H7 (cell line): Measurements from ENCODE around the gene RNASEH2C. TPM values are rescaled to one million over a fixed set of nuclear protein-coding genes. Genes with fewer than 3 reads are reported as not detected.
A peak's percentile ranks its signal among the peaks of the same experiment; 100 is the strongest.
"Not testable (repeated sequence)": the region's sequence is repeated elsewhere in the genome, so short reads cannot be mapped to it uniquely, and the experiment has no call there.

Experiments used
- DNase-seq: peaks from one replicate; pipeline ENCODE4 v3.0.0; 2012
- H3K27me3 ChIP-seq: 2 replicates; pipeline ENCODE4 v1.6.0; 2011; ENCODE audit warnings: mild to moderate bottlenecking, low read length; ENCODE audit not compliant: control insufficient read depth, insufficient read depth
- H3K36me3 ChIP-seq: replicated peaks from 2 replicates; pipeline ENCODE4 v1.5.1; 2011; ENCODE audit warnings: low read length; ENCODE audit not compliant: control insufficient read depth, insufficient read depth
- H3K4me3 ChIP-seq: 2 replicates; pipeline ENCODE4 v1.5.1; 2011; ENCODE audit warnings: low read depth, mild to moderate bottlenecking, control low read depth, low read length, moderate library complexity; ENCODE audit not compliant: insufficient read depth
- total RNA-seq: library from RNA; depleted of rRNA; stranded (reverse); fragments of >200 nt; shearing (Covaris generic); gene quantifications from 2 replicates; pipeline ENCODE4 v1.2.3, GENCODE V29; 2014

The RNASEH2C gene
- total RNA-seq, 1 experiment from 2014 or later, result 23.3 TPM

DNA sequence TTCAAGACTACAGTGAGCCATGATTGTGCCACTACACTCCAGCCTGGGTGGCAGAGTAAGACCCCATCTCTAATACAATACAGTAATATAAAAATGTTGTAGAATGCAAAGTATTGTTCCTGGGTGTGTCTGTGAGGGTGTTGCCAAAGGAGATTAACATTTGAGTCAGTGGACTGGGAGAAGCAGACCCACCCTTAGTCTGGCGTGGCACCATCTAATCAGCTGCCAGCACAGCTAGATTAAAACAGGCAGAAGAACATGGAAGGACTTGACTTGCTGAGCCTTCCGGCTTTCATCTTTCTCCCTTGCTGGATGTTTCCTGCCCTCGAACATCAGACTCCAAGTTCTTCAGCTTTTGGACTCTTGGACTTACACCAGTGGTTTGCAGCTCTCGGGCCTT is 14.5 kb upstream of the RNASEH2C start:
- H3K36me3 ChIP-seq, DNase-seq, H3K4me3 ChIP-seq, H3K27me3 ChIP-seq: not testable (repeated sequence)

- Histone ChIP-seq H3K36me3 (no peaks in the 10 kb centered on the region), H3K4me3 (no peak overlapping the region), H3K27me3 (no peaks in the 10 kb centered on the region; the same call in 1 of the 2 replicates)
- no peak for DNase-seq
Measured at GRCh38 chr11:65730461-65730860, 9.9 kb upstream of the RNASEH2C start.

- Histone ChIP-seq H3K4me3 (no peak overlapping the region), H3K36me3 (no peaks in the 10 kb centered on the region), H3K27me3 (no peaks in the 10 kb centered on the region; the same call in 1 of the 2 replicates)
- DNase-seq, result no peak
Measured at GRCh38 chr11:65727865-65728264, 7.3 kb upstream of the RNASEH2C start.

GRCh38 chr11:65726660-65727059 is 6.1 kb upstream of the RNASEH2C start:
- Histone ChIP-seq H3K27me3 (no peaks in the 10 kb centered on the region; the same call in 1 of the 2 replicates), H3K4me3 (no peak overlapping the region), H3K36me3 (no peaks in the 10 kb centered on the region)
- peak; percentile 68 for DNase-seq

- H3K4me3 ChIP-seq, result no peak overlapping the region
- H3K36me3 ChIP-seq, result peaks cover 17% of the 10 kb centered on the region
- H3K27me3 ChIP-seq, result no peaks in the 10 kb centered on the region; the same call in 1 of the 2 replicates
- DNase-seq, result no peak
Measured at GRCh38 chr11:65722261-65722660, 1.7 kb upstream of the RNASEH2C start.

- H3K4me3 ChIP-seq, result peak overlapping the region; percentile 92
- peaks cover 32% of the 10 kb centered on the region for H3K36me3 ChIP-seq
- no peaks in the 10 kb centered on the region for H3K27me3 ChIP-seq
- DNase-seq, result peak; percentile 85
Measured at GRCh38 chr11:65719871-65720210, 757 bp downstream of the RNASEH2C start.

- H3K36me3 ChIP-seq, result peaks cover 38% of the 10 kb centered on the region
- H3K4me3 ChIP-seq, result no peak overlapping the region
- DNase-seq, result no peak
- H3K27me3 ChIP-seq, result no peaks in the 10 kb centered on the region
Measured at GRCh38 chr11:65718964-65719492, 1.6 kb downstream of the RNASEH2C start.

DNA sequence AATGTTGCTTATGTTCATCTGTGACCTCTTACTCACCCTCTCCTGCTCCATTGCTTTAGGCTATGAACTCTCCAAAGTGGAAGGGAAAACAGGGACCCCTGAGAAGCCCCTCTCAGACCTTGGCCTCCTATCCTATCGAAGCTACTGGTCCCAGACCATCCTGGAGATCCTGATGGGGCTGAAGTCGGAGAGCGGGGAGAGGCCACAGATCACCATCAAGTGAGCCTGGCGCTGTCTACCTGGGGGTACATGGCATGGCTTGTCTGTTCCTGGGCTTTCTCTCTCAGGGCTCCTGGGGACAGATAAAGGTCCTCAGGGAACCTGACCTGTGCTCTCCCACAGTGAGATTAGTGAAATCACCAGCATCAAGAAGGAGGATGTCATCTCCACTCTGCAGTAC is 2.1 kb downstream of the RNASEH2C start:
- Histone ChIP-seq H3K36me3 (peaks cover 38% of the 10 kb centered on the region), H3K4me3 (no peak overlapping the region), H3K27me3 (no peaks in the 10 kb centered on the region)
- DNase-seq, result no peak

DNA sequence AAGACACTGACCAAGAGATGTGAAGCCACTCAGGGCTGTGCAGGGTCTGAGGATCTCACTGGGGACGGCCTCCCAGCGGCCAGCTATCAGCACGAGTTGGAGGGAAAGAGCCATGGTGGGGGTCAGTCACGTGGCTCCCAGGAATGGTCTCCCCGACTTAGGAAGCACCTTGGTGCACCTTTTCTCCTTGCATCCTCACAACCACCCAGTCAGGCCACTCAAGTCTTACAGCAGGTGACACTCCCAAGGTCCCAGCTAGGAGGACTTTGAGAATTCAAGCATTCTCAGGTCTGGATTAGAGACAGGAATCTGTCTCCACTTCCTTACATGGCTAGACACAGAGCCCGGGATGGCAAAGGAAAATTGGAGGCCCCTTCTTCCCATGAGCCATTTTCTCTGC is 2.7 kb downstream of the RNASEH2C start:
- Histone ChIP-seq H3K27me3 (no peaks in the 10 kb centered on the region), H3K36me3 (peaks cover 43% of the 10 kb centered on the region), H3K4me3 (no peak overlapping the region)
- DNase-seq, result no peak

DNA sequence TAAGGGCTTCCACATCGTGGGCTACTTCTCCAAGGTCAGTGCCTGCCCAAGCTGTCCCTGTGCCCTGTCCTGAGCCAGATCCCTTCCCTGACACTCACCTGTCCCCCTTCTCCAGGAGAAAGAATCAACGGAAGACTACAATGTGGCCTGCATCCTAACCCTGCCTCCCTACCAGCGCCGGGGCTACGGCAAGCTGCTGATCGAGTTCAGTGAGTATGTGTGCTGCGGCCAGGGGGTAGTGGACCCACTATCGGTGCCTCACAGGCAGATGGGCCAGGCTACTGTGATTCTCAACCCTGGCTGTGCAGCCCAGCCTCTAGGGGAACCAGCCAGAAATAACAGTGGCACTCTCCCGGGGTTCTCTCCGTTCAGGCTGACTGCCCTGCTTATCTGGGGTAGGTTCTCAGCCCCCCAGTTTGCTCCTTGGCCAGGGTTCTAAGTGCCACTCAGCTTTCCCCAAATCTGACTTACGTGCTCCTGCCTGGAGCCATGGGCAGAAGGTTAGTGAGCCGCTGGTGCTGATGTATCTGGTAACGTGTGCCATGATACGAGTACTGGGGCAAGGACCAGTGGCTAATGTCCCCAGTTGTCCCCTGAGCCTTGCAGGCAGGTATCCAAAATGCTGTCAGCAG is 3.7 kb downstream of the RNASEH2C start:
- no peak for DNase-seq
- H3K4me3 ChIP-seq, result no peak overlapping the region
- H3K36me3 ChIP-seq, result peaks cover 43% of the 10 kb centered on the region
- no peaks in the 10 kb centered on the region for H3K27me3 ChIP-seq

- H3K4me3 ChIP-seq, result no peak overlapping the region
- no peak for DNase-seq
- H3K27me3 ChIP-seq, result no peaks in the 10 kb centered on the region
- peaks cover 43% of the 10 kb centered on the region for H3K36me3 ChIP-seq
Measured at GRCh38 chr11:65716302-65716701, 4.3 kb downstream of the RNASEH2C start.

GRCh38 chr11:65714433-65714832 is 6.2 kb downstream of the RNASEH2C start:
- Histone ChIP-seq H3K27me3 (no peaks in the 10 kb centered on the region), H3K4me3 (no peak overlapping the region), H3K36me3 (peaks cover 43% of the 10 kb centered on the region)
- no peak for DNase-seq

GRCh38 chr11:65713212-65713969 is 7.2 kb downstream of the RNASEH2C start:
- Histone ChIP-seq H3K36me3 (peaks cover 36% of the 10 kb centered on the region), H3K27me3 (no peaks in the 10 kb centered on the region), H3K4me3 (no peak overlapping the region)
- no peak for DNase-seq

DNA sequence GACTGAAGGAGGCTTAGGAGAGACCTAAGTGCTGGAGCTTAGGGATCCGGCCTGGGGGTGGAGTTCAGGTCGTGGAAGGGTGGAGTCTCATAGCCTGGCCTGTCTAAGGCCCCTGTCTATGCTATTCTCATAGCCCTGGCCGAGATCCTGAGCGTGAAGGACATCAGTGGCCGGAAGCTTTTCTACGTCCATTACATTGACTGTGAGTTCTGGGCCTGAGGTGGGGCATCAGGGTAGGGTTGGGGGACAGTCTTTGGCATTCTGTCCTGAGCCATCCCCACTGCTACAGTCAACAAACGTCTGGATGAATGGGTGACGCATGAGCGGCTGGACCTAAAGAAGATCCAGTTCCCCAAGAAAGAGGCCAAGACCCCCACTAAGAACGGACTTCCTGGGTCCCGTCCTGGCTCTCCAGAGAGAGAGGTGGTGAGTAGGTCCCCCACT is 7.9 kb downstream of the RNASEH2C start:
- Histone ChIP-seq H3K4me3 (peak overlapping the region; percentile 77), H3K27me3 (no peaks in the 10 kb centered on the region), H3K36me3 (peaks cover 30% of the 10 kb centered on the region)
- DNase-seq, result no peak
